ENCODE measurements around the gene NCCRP1. TPM values are rescaled to one million over a fixed set of nuclear protein-coding genes. Genes with fewer than 3 reads are reported as not detected.

Gene NCCRP1
- polyA plus RNA-seq, 1 donor from 2014 or later, result not detected

GRCh38 chr19:39148939-39149529 is 47.7 kb upstream of the NCCRP1 start:
- H3K27me3 ChIP-seq (ENCODE audit: insufficient read depth, low read depth, low read length), result no peaks in the 10 kb centered on the region
- no peak overlapping the region for H3K4me2 ChIP-seq (ENCODE audit: low read length)
- TF ChIP-seq TAF1 (IDR thresholded peaks at IDR 0.05; ENCODE audit: low read depth) (no peak), SMC3 (conservative IDR thresholded peaks at IDR 0.05; ENCODE audit: poor library complexity) (no peak), EZH2 (IDR thresholded peaks at IDR 0.05; ENCODE audit: borderline replicate concordance, insufficient read depth, low read length, poor library complexity, severe bottlenecking) (no peak), MXI1 (conservative IDR thresholded peaks at IDR 0.05; ENCODE audit: poor library complexity, severe bottlenecking) (no peak), RAD21 (conservative IDR thresholded peaks at IDR 0.05) (no peak), REST (IDR thresholded peaks at IDR 0.05; ENCODE audit: borderline replicate concordance) (no peak), CTCF (IDR thresholded peaks at IDR 0.05; ENCODE audit: poor library complexity, severe bottlenecking) (no peak)
- no peak overlapping the region for H3K9ac ChIP-seq (ENCODE audit: low read length)
- H3K79me2 ChIP-seq (replicated peaks; ENCODE audit: insufficient read depth, low read length), result peaks cover 10% of the 10 kb centered on the region
- H4K20me1 ChIP-seq (ENCODE audit: insufficient read depth), result no peaks in the 10 kb centered on the region
- no peaks in the 10 kb centered on the region for H3K9me2 ChIP-seq (ENCODE audit: insufficient read depth, low read length)
- no peak overlapping the region for H3K27ac ChIP-seq (ENCODE audit: low read length)
- no peak overlapping the region for H2AFZ ChIP-seq (ENCODE audit: low read depth, low read length)
- H3K36me3 ChIP-seq (ENCODE audit: insufficient read depth, low read length), result no peaks in the 10 kb centered on the region
- H3F3A ChIP-seq (ENCODE audit: insufficient read depth, low read length, poor library complexity, severe bottlenecking), result no peaks in the 10 kb centered on the region
- H3K9me3 ChIP-seq (ENCODE audit: low read length), result no peaks in the 10 kb centered on the region
- H3K4me3 ChIP-seq (ENCODE audit: low read length), result no peak overlapping the region

GRCh38 chr19:39150235-39150634 is 46.5 kb upstream of the NCCRP1 start:
- H3F3A ChIP-seq (ENCODE audit: insufficient read depth, low read length, poor library complexity, severe bottlenecking), result no peaks in the 10 kb centered on the region
- TF ChIP-seq EZH2 (IDR thresholded peaks at IDR 0.05; ENCODE audit: borderline replicate concordance, insufficient read depth, low read length, poor library complexity, severe bottlenecking) (no peak), REST (IDR thresholded peaks at IDR 0.05; ENCODE audit: borderline replicate concordance) (no peak), EP300 (conservative IDR thresholded peaks at IDR 0.05; ENCODE audit: poor library complexity, severe bottlenecking) (no peak), RAD21 (conservative IDR thresholded peaks at IDR 0.05) (no peak), SMC3 (conservative IDR thresholded peaks at IDR 0.05; ENCODE audit: poor library complexity) (no peak), POLR2AphosphoS5 (IDR thresholded peaks at IDR 0.05) (no peak)
- no peaks in the 10 kb centered on the region for H3K36me3 ChIP-seq (ENCODE audit: insufficient read depth, low read length)
- no peak overlapping the region for H3K9ac ChIP-seq (ENCODE audit: low read length)
- no peak overlapping the region for H2AFZ ChIP-seq (ENCODE audit: low read depth, low read length)
- H3K4me2 ChIP-seq (ENCODE audit: low read length), result no peak overlapping the region
- H3K4me3 ChIP-seq (ENCODE audit: low read length), result no peak overlapping the region
- H3K79me2 ChIP-seq (replicated peaks; ENCODE audit: insufficient read depth, low read length), result peaks cover 10% of the 10 kb centered on the region
- no peaks in the 10 kb centered on the region for H3K9me3 ChIP-seq (ENCODE audit: low read length)
- H3K27ac ChIP-seq (ENCODE audit: low read length), result no peak overlapping the region
- H4K20me1 ChIP-seq (ENCODE audit: insufficient read depth), result no peaks in the 10 kb centered on the region
- no peaks in the 10 kb centered on the region for H3K9me2 ChIP-seq (ENCODE audit: insufficient read depth, low read length)
- H3K27me3 ChIP-seq (ENCODE audit: insufficient read depth, low read depth, low read length), result no peaks in the 10 kb centered on the region
